ENCODE measurements around the gene ARHGAP31.

ARHGAP31 gene

GRCh38 chr3:119292666-119293065 is 1.5 kb upstream of the ARHGAP31 start:
- Histone ChIP-seq H3K27me3 (peaks cover 30% of the 10 kb centered on the region), H3K4me3 (ENCODE audit: low read depth in 1 of 2, low read length in 1 of 2) (no peak overlapping the region), H3K27ac (no peak overlapping the region), H3K36me3 (no peaks in the 10 kb centered on the region), H3K9me3 (no peaks in the 10 kb centered on the region), H3K4me1 (ENCODE audit: control insufficient read depth in 1 of 2, insufficient read depth in 1 of 2, low read depth in 1 of 2, low read length in 1 of 2) (peaks cover 15 to 20% of the 10 kb centered on the region in 2 experiments)
- TF ChIP-seq CTCF (IDR thresholded peaks at IDR 0.05): no peak

GRCh38 chr3:119293105-119293870 is 895 bp upstream of the ARHGAP31 start:
- peaks cover 15 to 20% of the 10 kb centered on the region in 2 experiments for H3K4me1 ChIP-seq (ENCODE audit: control insufficient read depth in 1 of 2, insufficient read depth in 1 of 2, low read depth in 1 of 2, low read length in 1 of 2)
- H3K27me3 ChIP-seq: peaks cover 30% of the 10 kb centered on the region
- no peak for TF ChIP-seq CTCF (IDR thresholded peaks at IDR 0.05)
- no peak overlapping the region for H3K27ac ChIP-seq
- no peaks in the 10 kb centered on the region for H3K9me3 ChIP-seq
- H3K36me3 ChIP-seq: no peaks in the 10 kb centered on the region
- H3K4me3 ChIP-seq (ENCODE audit: low read depth in 1 of 2, low read length in 1 of 2): peak overlapping the region; percentile 58 to 60

GRCh38 chr3:119294696-119295671 is 801 bp downstream of the ARHGAP31 start:
- peak overlapping the region; percentile 58 to 60 for H3K4me3 ChIP-seq (ENCODE audit: low read depth in 1 of 2, low read length in 1 of 2)
- peaks cover 30% of the 10 kb centered on the region for H3K27me3 ChIP-seq
- peaks cover 15 to 20% of the 10 kb centered on the region in 2 experiments for H3K4me1 ChIP-seq (ENCODE audit: control insufficient read depth in 1 of 2, insufficient read depth in 1 of 2, low read depth in 1 of 2, low read length in 1 of 2)
- peak overlapping the region; percentile 39 for H3K27ac ChIP-seq
- no peaks in the 10 kb centered on the region for H3K36me3 ChIP-seq
- no peaks in the 10 kb centered on the region for H3K9me3 ChIP-seq
- TF ChIP-seq CTCF (IDR thresholded peaks at IDR 0.05): no peak

GRCh38 chr3:119295816-119296726 is 1.9 kb downstream of the ARHGAP31 start:
- H3K9me3 ChIP-seq: no peaks in the 10 kb centered on the region
- no peak overlapping the region for H3K27ac ChIP-seq
- H3K27me3 ChIP-seq: peaks cover 26% of the 10 kb centered on the region
- no peaks in the 10 kb centered on the region for H3K36me3 ChIP-seq
- H3K4me3 ChIP-seq (ENCODE audit: low read depth in 1 of 2, low read length in 1 of 2): no peak overlapping the region
- peaks cover 15 to 20% of the 10 kb centered on the region in 2 experiments for H3K4me1 ChIP-seq (ENCODE audit: control insufficient read depth in 1 of 2, insufficient read depth in 1 of 2, low read depth in 1 of 2, low read length in 1 of 2)
- no peak for TF ChIP-seq CTCF (IDR thresholded peaks at IDR 0.05)

GRCh38 chr3:119296727-119297122 is 2.5 kb downstream of the ARHGAP31 start:
- Histone ChIP-seq H3K27me3 (peaks cover 26% of the 10 kb centered on the region), H3K9me3 (no peaks in the 10 kb centered on the region), H3K4me3 (ENCODE audit: low read depth in 1 of 2, low read length in 1 of 2) (no peak overlapping the region), H3K27ac (no peak overlapping the region), H3K36me3 (no peaks in the 10 kb centered on the region), H3K4me1 (ENCODE audit: control insufficient read depth in 1 of 2, insufficient read depth in 1 of 2, low read depth in 1 of 2, low read length in 1 of 2) (peaks cover 15 to 20% of the 10 kb centered on the region in 2 experiments)
- TF ChIP-seq CTCF (IDR thresholded peaks at IDR 0.05): no peak
